MM.1S (cell line): ENCODE measurements around the gene DMAC2.

Experiments
- DNase-seq: peaks from one replicate; pipeline ENCODE4 v3.0.0-alpha.2; 2015
- H2AFZ ChIP-seq: fragments of 300-600 bp; sonication (generic); 2 replicates; pipeline ENCODE4 v1.6.0; 2016; ENCODE audit warnings: antibody characterized with exemption, low read length
- H3F3A ChIP-seq: fragments of 300-600 bp; sonication (generic); 2 replicates; pipeline ENCODE4 v1.6.1; 2016; ENCODE audit warnings: mild to moderate bottlenecking, antibody characterized with exemption, low read length, moderate library complexity, mixed read lengths; ENCODE audit not compliant: insufficient read depth
- H3K27ac ChIP-seq: fragments of 300-600 bp; sonication (generic); 2 replicates; pipeline ENCODE4 v1.5.1; 2016; ENCODE audit warnings: mild to moderate bottlenecking, low read length
- H3K27me3 ChIP-seq: fragments of 300-600 bp; sonication (generic); replicated peaks from 2 replicates; pipeline ENCODE4 v1.6.0; 2016; ENCODE audit warnings: low read length; ENCODE audit not compliant: insufficient read depth
- H3K36me3 ChIP-seq: fragments of 300-600 bp; sonication (generic); replicated peaks from 2 replicates; pipeline ENCODE4 v1.6.1; 2016; ENCODE audit warnings: mild to moderate bottlenecking, low read length, mixed read lengths; ENCODE audit not compliant: insufficient read depth
- H3K4me1 ChIP-seq: fragments of 300-600 bp; sonication (generic); 2 replicates; pipeline ENCODE4 v1.6.1; 2016; ENCODE audit warnings: low read length, mixed read lengths
- H3K4me2 ChIP-seq: fragments of 300-600 bp; sonication (generic); 2 replicates; pipeline ENCODE4 v1.6.0; 2016; ENCODE audit warnings: low read depth, low read length
- H3K4me3 ChIP-seq: fragments of 300-600 bp; sonication (generic); 2 replicates; pipeline ENCODE4 v1.5.1; 2016; ENCODE audit warnings: low read length, mixed read lengths
- H3K79me2 ChIP-seq: fragments of 300-600 bp; sonication (generic); 2 replicates; pipeline ENCODE4 v1.6.1; 2016; ENCODE audit warnings: mixed run types, low read length, mixed read lengths
- H3K9ac ChIP-seq: fragments of 300-600 bp; sonication (generic); 2 replicates; pipeline ENCODE4 v1.6.1; 2016; ENCODE audit warnings: low read length, mixed read lengths
- H3K9me2 ChIP-seq: fragments of 300-600 bp; sonication (generic); replicated peaks from 2 replicates; pipeline ENCODE4 v1.6.1; 2016; ENCODE audit warnings: mild to moderate bottlenecking, low read length, mixed read lengths; ENCODE audit not compliant: insufficient read depth
- H3K9me3 ChIP-seq: fragments of 300-600 bp; sonication (generic); replicated peaks from 2 replicates; pipeline ENCODE4 v1.6.1; 2016; ENCODE audit warnings: mild to moderate bottlenecking, low read length, mixed read lengths; ENCODE audit not compliant: insufficient read depth
- H4K20me1 ChIP-seq: fragments of 300-600 bp; sonication (generic); 2 replicates; pipeline ENCODE4 v1.6.1; 2016; ENCODE audit warnings: mild to moderate bottlenecking, low read length, moderate library complexity, mixed read lengths; ENCODE audit not compliant: insufficient read depth
- EZH2 ChIP-seq: fragments of 300-600 bp; sonication (generic); optimal IDR thresholded peaks from 2 replicates; pipeline ENCODE3; 2017; ENCODE audit warnings: low read depth, mild to moderate bottlenecking, antibody characterized with exemption, low read length, mixed read lengths
- EZH2phosphoT487 ChIP-seq: fragments of 300-600 bp; sonication (generic); IDR thresholded peaks from 2 replicates; pipeline ENCODE4 v1.6.1; 2018; ENCODE audit warnings: antibody characterized with exemption, low read length
- TF ChIP-seq, protein P1 (sequence below): fragments of 300-600 bp; sonication (generic); IDR thresholded peaks from 2 replicates; pipeline ENCODE4 v1.5.1; 2016; ENCODE audit warnings: antibody characterized with exemption, low read length, mixed read lengths

DMAC2 gene

DNA sequence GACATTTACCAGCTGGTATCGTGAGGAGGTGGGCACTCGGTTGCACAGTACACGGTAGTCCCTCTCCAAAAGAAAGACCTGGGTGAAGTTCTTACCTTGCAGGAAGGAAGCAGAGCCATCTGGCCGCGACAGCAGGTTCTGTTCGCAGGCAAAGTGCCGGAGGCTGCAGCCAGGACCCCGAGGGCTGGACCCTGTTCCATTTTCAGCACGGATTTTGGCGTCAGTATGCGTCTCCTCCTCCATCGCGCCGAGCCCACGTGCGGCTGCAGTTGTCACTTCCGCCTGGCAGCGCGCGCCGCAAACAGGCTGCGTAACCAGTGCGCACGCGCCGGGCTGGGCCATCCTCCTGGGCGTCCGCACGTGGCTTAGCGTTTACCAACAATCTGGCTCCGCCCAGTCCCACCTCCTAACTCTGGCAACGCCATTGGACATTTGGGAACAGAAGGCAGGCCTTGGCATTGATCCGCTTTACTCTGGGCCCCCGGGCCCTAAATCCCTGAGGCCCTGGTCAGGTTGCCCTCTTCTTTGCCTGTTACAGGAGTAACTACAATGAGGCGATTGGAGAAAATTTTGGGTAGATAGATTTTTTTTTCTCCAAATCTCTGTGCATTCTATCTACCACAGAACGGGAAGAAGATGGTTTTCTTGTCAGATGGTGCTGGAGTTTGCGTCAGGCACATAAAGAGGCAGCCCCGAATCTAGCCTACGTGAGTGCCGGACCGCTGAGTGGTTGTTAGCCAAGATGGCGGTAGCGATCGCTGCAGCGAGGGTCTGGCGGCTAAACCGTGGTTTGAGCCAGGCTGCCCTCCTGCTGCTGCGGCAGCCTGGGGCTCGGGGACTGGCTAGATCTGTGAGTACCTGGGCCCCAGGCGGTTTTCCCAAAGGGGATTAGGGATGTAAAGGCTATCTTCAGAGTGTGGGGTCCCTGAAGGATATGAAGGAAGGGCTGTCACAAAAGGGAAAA, 42.3 kb downstream of the DMAC2 start, which contains the start of the genes BCKDHA and EXOSC5:
BCKDHA (plus strand) TSS at position 733 of the 964 bp plus-strand sequence; CDS start at position 743, 10 bp downstream.
EXOSC5 (minus strand) TSS at position 274 of the 964 bp plus-strand sequence; CDS start at position 243, 31 bp downstream.
- Histone ChIP-seq H3K27me3 (no peaks in the 10 kb centered on the region), H3K9ac (peak within 1 kb of the TSS; percentile 98), H3K4me1 (peaks cover 14% of the 10 kb centered on the region), H3K36me3 (no peaks in the 10 kb centered on the region), H3F3A (no peaks in the 10 kb centered on the region), H3K9me3 (no peaks in the 10 kb centered on the region), H3K4me3 (peak within 1 kb of the TSS; percentile 98), H3K79me2 (peaks cover 61% of the 10 kb centered on the region), H3K9me2 (no peaks in the 10 kb centered on the region), H3K27ac (peak within 1 kb of the TSS; percentile 77), H4K20me1 (no peaks in the 10 kb centered on the region), H3K4me2 (peak within 1 kb of the TSS; percentile 98), H2AFZ (peak within 1 kb of the TSS; percentile 69)
- no peak for TF ChIP-seq EZH2phosphoT487
- TF ChIP-seq, protein P1, sequence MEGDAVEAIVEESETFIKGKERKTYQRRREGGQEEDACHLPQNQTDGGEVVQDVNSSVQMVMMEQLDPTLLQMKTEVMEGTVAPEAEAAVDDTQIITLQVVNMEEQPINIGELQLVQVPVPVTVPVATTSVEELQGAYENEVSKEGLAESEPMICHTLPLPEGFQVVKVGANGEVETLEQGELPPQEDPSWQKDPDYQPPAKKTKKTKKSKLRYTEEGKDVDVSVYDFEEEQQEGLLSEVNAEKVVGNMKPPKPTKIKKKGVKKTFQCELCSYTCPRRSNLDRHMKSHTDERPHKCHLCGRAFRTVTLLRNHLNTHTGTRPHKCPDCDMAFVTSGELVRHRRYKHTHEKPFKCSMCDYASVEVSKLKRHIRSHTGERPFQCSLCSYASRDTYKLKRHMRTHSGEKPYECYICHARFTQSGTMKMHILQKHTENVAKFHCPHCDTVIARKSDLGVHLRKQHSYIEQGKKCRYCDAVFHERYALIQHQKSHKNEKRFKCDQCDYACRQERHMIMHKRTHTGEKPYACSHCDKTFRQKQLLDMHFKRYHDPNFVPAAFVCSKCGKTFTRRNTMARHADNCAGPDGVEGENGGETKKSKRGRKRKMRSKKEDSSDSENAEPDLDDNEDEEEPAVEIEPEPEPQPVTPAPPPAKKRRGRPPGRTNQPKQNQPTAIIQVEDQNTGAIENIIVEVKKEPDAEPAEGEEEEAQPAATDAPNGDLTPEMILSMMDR = no peak
- peak; percentile 100 for DNase-seq

DNA sequence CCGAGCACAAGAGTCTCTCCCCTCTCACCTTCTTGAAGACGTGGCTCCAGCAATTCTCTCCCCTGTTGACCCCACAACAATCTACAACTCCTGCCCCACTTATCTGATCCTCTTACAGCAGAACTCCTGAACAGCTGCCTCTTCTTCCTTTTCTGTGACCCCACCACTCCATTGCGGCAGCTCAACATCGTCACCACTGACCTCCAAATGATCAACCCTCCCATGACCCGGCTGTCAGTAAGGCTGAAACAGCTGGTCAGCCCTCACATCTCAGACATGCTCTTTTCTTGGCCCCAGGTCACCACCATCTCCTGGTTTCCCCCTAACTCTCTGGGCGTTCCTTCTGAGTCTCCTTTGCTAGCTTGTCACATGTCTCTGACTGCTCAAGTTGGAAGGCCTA, 44.4 kb downstream of the DMAC2 start:
- Histone ChIP-seq H3K4me1 (peaks cover 14% of the 10 kb centered on the region), H2AFZ (no peak overlapping the region), H3K9me2 (no peaks in the 10 kb centered on the region), H3K27me3 (no peaks in the 10 kb centered on the region), H3F3A (no peaks in the 10 kb centered on the region), H3K4me2 (peak overlapping the region; percentile 63; the same call in 1 of the 2 replicates), H3K9me3 (no peaks in the 10 kb centered on the region), H3K27ac (no peak overlapping the region), H4K20me1 (no peaks in the 10 kb centered on the region), H3K79me2 (peaks cover 61% of the 10 kb centered on the region), H3K9ac (no peak overlapping the region), H3K36me3 (no peaks in the 10 kb centered on the region), H3K4me3 (no peak overlapping the region)
- DNase-seq = no peak
- TF ChIP-seq, protein P1 = no peak
- TF ChIP-seq EZH2phosphoT487 = no peak
- TF ChIP-seq EZH2 = no peak

- no peak overlapping the region for H3K9ac ChIP-seq
Measured at GRCh38 chr19:41392775-41393174, 46.9 kb downstream of the DMAC2 start.

More at GRCh38 chr19:41392775-41393174, 46.9 kb downstream of the DMAC2 start:
- TF ChIP-seq EZH2 (no peak), EZH2phosphoT487 (no peak)
- TF ChIP-seq, protein P1 = no peak
- no peaks in the 10 kb centered on the region for H3K9me2 ChIP-seq
- H2AFZ ChIP-seq = no peak overlapping the region
- DNase-seq = no peak
- H3K27me3 ChIP-seq = no peaks in the 10 kb centered on the region
- no peaks in the 10 kb centered on the region for H4K20me1 ChIP-seq
- no peaks in the 10 kb centered on the region for H3F3A ChIP-seq
- peaks cover 4% of the 10 kb centered on the region; the same call in 1 of the 2 replicates for H3K4me1 ChIP-seq
- H3K79me2 ChIP-seq = peaks cover 41% of the 10 kb centered on the region
- no peak overlapping the region for H3K4me2 ChIP-seq
- H3K27ac ChIP-seq = no peak overlapping the region
- no peak overlapping the region for H3K4me3 ChIP-seq
- no peaks in the 10 kb centered on the region for H3K9me3 ChIP-seq
- H3K36me3 ChIP-seq = no peaks in the 10 kb centered on the region
